Activated CD4-positive, alpha-beta T cell treated with anti-CD3 and anti-CD28 coated beads, Interleukin-2, amount 50 U/mL, for 24 hours (primary cell): ENCODE measurements around the gene STAMBPL1.

Experiments used
- DNase-seq, 2 donors: peaks; one replicate each; pipeline ENCODE4 v3.0.0-alpha.2; 2020; ENCODE audit warnings: low read depth in 1 of 2, low spot score in 1 of 2

The STAMBPL1 gene

GRCh38 chr10:88946965-88947590, 67.0 kb downstream of the STAMBPL1 start:
- DNase-seq = no peak

- DNase-seq = no peak
These were observed 69.0 kb downstream of the STAMBPL1 start for GRCh38 chr10:88949051-88949450.

- no peak for DNase-seq
These were observed 70.1 kb downstream of the STAMBPL1 start for GRCh38 chr10:88949912-88950837.

- no peak for DNase-seq
These were observed 72.6 kb downstream of the STAMBPL1 start, which contains the start of gene ACTA2 for GRCh38 chr10:88952647-88953111. TSS of gene ACTA2 (minus strand) at chr10:88952773. CDS start at chr10:88948930, 3,843 bp downstream.

- no peak for DNase-seq
These were observed 73.6 kb downstream of the STAMBPL1 start for GRCh38 chr10:88953662-88954061.

GRCh38 chr10:88954458-88955083, 74.5 kb downstream of the STAMBPL1 start:
- no peak for DNase-seq

- DNase-seq = no peak
These were observed 77.3 kb downstream of the STAMBPL1 start for GRCh38 chr10:88957381-88957780.

- no peak for DNase-seq
These were observed 78.7 kb downstream of the STAMBPL1 start for GRCh38 chr10:88958721-88959120.

- no peak for DNase-seq
These were observed 80.8 kb downstream of the STAMBPL1 start for GRCh38 chr10:88960802-88961201.

GRCh38 chr10:88961266-88961665, 81.2 kb downstream of the STAMBPL1 start:
- DNase-seq = no peak

- no peak for DNase-seq
These were observed 82.3 kb downstream of the STAMBPL1 start for GRCh38 chr10:88962336-88962735.

- DNase-seq = no peak
These were observed 83.3 kb downstream of the STAMBPL1 start for GRCh38 chr10:88963318-88963717.

- no peak for DNase-seq
These were observed 84.3 kb downstream of the STAMBPL1 start for GRCh38 chr10:88964360-88964759.

GRCh38 chr10:88964869-88965415, 84.9 kb downstream of the STAMBPL1 start:
- DNase-seq = no peak

- DNase-seq = no peak
These were observed 86.8 kb downstream of the STAMBPL1 start for GRCh38 chr10:88966797-88967196.

GRCh38 chr10:88968391-88968790, 88.3 kb downstream of the STAMBPL1 start:
- no peak for DNase-seq

GRCh38 chr10:88971221-88972061, 91.4 kb downstream of the STAMBPL1 start:
- DNase-seq = no peak
